OCI-LY1 (cell line): Measurements from ENCODE around the gene ADGRV1.
"Not testable (repeated sequence)": the region's sequence is repeated elsewhere in the genome, so short reads cannot be mapped to it uniquely, and the experiment has no call there.

Experiments
- EZH2 ChIP-seq: fragments of 200-600 bp; sonication (generic), shearing (Covaris generic); IDR thresholded peaks from 2 replicates; pipeline ENCODE4 v1.8.0; 2017; ENCODE audit warnings: borderline replicate concordance, mixed run types, mild to moderate bottlenecking, antibody characterized with exemption, low read length, moderate library complexity, mixed read lengths
- TF ChIP-seq, protein P1 (sequence below): fragments of 200-600 bp; sonication (generic), shearing (Covaris generic); IDR thresholded peaks from 2 replicates; pipeline ENCODE4 v1.5.1; 2017; ENCODE audit warnings: mild to moderate bottlenecking, antibody characterized with exemption, low read length, moderate library complexity, mixed read lengths

DNA sequence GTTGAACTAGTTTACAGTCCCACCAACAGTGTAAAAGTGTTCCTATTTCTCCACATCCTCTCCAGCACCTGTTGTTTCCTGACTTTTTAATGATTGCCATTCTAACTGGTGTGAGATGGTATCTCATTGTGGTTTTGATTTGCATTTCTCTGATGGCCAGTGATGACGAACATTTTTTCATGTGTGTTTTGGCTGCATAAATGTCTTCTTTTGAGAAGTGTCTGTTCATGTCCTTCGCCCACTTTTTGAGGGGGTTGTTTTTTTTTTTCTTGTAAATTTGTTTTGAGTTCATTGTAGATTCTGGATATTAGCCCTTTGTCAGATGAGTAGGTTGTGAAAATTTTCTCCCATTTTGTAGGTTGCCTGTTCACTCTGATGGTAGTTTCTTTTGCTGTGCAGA, 365.6 kb downstream of the ADGRV1 start:
- TF ChIP-seq, protein P1, sequence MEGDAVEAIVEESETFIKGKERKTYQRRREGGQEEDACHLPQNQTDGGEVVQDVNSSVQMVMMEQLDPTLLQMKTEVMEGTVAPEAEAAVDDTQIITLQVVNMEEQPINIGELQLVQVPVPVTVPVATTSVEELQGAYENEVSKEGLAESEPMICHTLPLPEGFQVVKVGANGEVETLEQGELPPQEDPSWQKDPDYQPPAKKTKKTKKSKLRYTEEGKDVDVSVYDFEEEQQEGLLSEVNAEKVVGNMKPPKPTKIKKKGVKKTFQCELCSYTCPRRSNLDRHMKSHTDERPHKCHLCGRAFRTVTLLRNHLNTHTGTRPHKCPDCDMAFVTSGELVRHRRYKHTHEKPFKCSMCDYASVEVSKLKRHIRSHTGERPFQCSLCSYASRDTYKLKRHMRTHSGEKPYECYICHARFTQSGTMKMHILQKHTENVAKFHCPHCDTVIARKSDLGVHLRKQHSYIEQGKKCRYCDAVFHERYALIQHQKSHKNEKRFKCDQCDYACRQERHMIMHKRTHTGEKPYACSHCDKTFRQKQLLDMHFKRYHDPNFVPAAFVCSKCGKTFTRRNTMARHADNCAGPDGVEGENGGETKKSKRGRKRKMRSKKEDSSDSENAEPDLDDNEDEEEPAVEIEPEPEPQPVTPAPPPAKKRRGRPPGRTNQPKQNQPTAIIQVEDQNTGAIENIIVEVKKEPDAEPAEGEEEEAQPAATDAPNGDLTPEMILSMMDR = not testable (repeated sequence)
- not testable (repeated sequence) for TF ChIP-seq EZH2
